GM19438 (cell line): ENCODE measurements around the gene TEDC1.

Source experiments
- ATAC-seq: cut with Tn5 transposase; IDR thresholded peaks from one replicate; pipeline ENCODE4 v1.9.1; 2021; ENCODE audit warnings: low read depth; ENCODE audit not compliant: unreplicated experiment

The TEDC1 gene

GRCh38 chr14:105456736-105457617 lies 34.1 kb upstream of the TEDC1 start:
- ATAC-seq, result no peak

- no peak for ATAC-seq
Observed at GRCh38 chr14:105458010-105458409, 33.0 kb upstream of the TEDC1 start.

GRCh38 chr14:105458571-105458970 lies 32.5 kb upstream of the TEDC1 start:
- ATAC-seq, result no peak

- no peak for ATAC-seq
Observed at GRCh38 chr14:105460116-105460515, 30.9 kb upstream of the TEDC1 start.

- ATAC-seq, result no peak
Observed at GRCh38 chr14:105460616-105461015, 30.4 kb upstream of the TEDC1 start.

- no peak for ATAC-seq
Observed at GRCh38 chr14:105461903-105462302, 29.1 kb upstream of the TEDC1 start.

- no peak for ATAC-seq
Observed at GRCh38 chr14:105464501-105464900, 26.5 kb upstream of the TEDC1 start.

- ATAC-seq, result no peak
Observed at GRCh38 chr14:105465209-105466031, 25.6 kb upstream of the TEDC1 start.

- no peak for ATAC-seq
Observed at GRCh38 chr14:105466531-105467248, 24.4 kb upstream of the TEDC1 start.

GRCh38 chr14:105467249-105467941 lies 23.7 kb upstream of the TEDC1 start:
- no peak for ATAC-seq

- no peak for ATAC-seq
Observed at GRCh38 chr14:105467942-105468471, 23.0 kb upstream of the TEDC1 start.

GRCh38 chr14:105468621-105469241 lies 22.3 kb upstream of the TEDC1 start:
- ATAC-seq, result no peak

GRCh38 chr14:105469456-105470349 lies 21.3 kb upstream of the TEDC1 start:
- ATAC-seq, result no peak

- ATAC-seq, result no peak
Observed at GRCh38 chr14:105470350-105471296, 20.4 kb upstream of the TEDC1 start.

GRCh38 chr14:105471297-105471821 lies 19.7 kb upstream of the TEDC1 start:
- no peak for ATAC-seq

- no peak for ATAC-seq
Observed at GRCh38 chr14:105471823-105472485, 19.1 kb upstream of the TEDC1 start.

GRCh38 chr14:105472486-105472991 lies 18.5 kb upstream of the TEDC1 start:
- ATAC-seq, result no peak
